Endothelial cell of umbilical vein (primary cell): ENCODE results near the gene ATP2A2. TPM values are rescaled to one million over a fixed set of nuclear protein-coding genes. Genes with fewer than 3 reads are reported as not detected.

Experiments used
- BruUV-seq: library from RNA; stranded (reverse); fragments of 400-500 nt; replicated peaks from 2 replicates; lab custom pipeline; 2021; lab: Mats Ljungman, UMichigan
- CTCF ChIA-PET: fragments of 300-600, 350-600 bp; sonication (Branson Sonifier 250); formaldehyde crosslinking; loops from one replicate; lab custom pipeline; 2021; ENCODE audit warnings: antibody characterized with exemption, inconsistent platforms; lab: Charles Lee
- POLR2A ChIA-PET: fragments of 300-600, 350-600 bp; sonication (Branson Sonifier 250); formaldehyde crosslinking; loops from one replicate; lab custom pipeline; 2021; ENCODE audit warnings: antibody characterized with exemption, inconsistent platforms; lab: Charles Lee
- DNase-seq: peaks from one replicate; pipeline ENCODE4 v3.0.0-alpha.2; 2011; ENCODE audit warnings: low read depth, low spot score
- FAIRE-seq: peaks from 2 replicates; lab custom pipeline; 2011; peaks lifted over from hg19 to GRCh38; lab: Jason Lieb, UNC
- H2AFZ ChIP-seq: 2 replicates; pipeline ENCODE4 v1.6.0; 2012; ENCODE audit warnings: low read depth, low read length, control low read depth, inconsistent platforms
- H3K27ac ChIP-seq: 2 replicates; pipeline ENCODE4 v1.5.1; 2011; ENCODE audit warnings: low read depth, mild to moderate bottlenecking, control low read depth, low read length, moderate library complexity; ENCODE audit not compliant: insufficient read depth
- H3K27me3 ChIP-seq, 2 experiments: 2 replicates each; pipeline versions ENCODE4 v1.6.0 to v1.6.1; 2011; ENCODE audit warnings: low read length in 2 of 2, mixed read lengths in 1 of 2; ENCODE audit not compliant: control insufficient read depth in 2 of 2, insufficient read depth in 2 of 2
- H3K36me3 ChIP-seq, 2 experiments: 2 replicates in 1 of 2; 3 replicates in 1 of 2; pipeline ENCODE4 v1.5.1; 2011; ENCODE audit warnings: low read length in 2 of 2, mild to moderate bottlenecking in 1 of 2, moderate library complexity in 1 of 2; ENCODE audit not compliant: control insufficient read depth in 2 of 2, insufficient read depth in 2 of 2; ENCODE audit errors: extremely low read depth in 1 of 2
- H3K4me1 ChIP-seq: 3 replicates; pipeline ENCODE4 v1.5.1; 2011; ENCODE audit warnings: mild to moderate bottlenecking, low read length; ENCODE audit not compliant: control insufficient read depth, insufficient read depth; ENCODE audit errors: extremely low read depth
- H3K4me2 ChIP-seq: 2 replicates; pipeline ENCODE4 v1.6.1; 2011; ENCODE audit warnings: low read length, control low read depth, mixed read lengths; ENCODE audit not compliant: insufficient read depth
- H3K4me3 ChIP-seq, 3 experiments: fragments of 200-600 bp in 1 of 3; sonication (generic), shearing (Covaris generic) in 1 of 3; replicated peaks in 1 of 3; 2 replicates each; pipeline ENCODE4 v1.5.1; 2011 to 2016; ENCODE audit warnings: control low read depth in 3 of 3, low read length in 3 of 3, mild to moderate bottlenecking in 2 of 3, inconsistent platforms in 1 of 3, low read depth in 1 of 3, moderate library complexity in 1 of 3; ENCODE audit not compliant: insufficient read depth in 1 of 3
- H3K79me2 ChIP-seq: 2 replicates; pipeline ENCODE4 v1.6.0; 2012; ENCODE audit warnings: low read length, inconsistent platforms; ENCODE audit not compliant: control insufficient read depth, insufficient read depth
- H3K9ac ChIP-seq: replicated peaks from 2 replicates; pipeline ENCODE3; 2011; ENCODE audit warnings: low read length, control low read depth; ENCODE audit not compliant: insufficient read depth; ENCODE audit errors: extremely low read depth
- H3K9me1 ChIP-seq: replicated peaks from 3 replicates; pipeline ENCODE4 v1.6.0; 2011; ENCODE audit warnings: mild to moderate bottlenecking, low read length; ENCODE audit not compliant: control insufficient read depth, insufficient read depth; ENCODE audit errors: extremely low read depth
- H3K9me3 ChIP-seq: replicated peaks from 2 replicates; pipeline ENCODE4 v1.5.1; 2012; ENCODE audit warnings: low read length, inconsistent platforms; ENCODE audit not compliant: control insufficient read depth, insufficient read depth
- H4K20me1 ChIP-seq: replicated peaks from 2 replicates; pipeline ENCODE3; 2011; ENCODE audit warnings: mild to moderate bottlenecking, low read length; ENCODE audit not compliant: control insufficient read depth, insufficient read depth; ENCODE audit errors: extremely low read depth
- EZH2 ChIP-seq: IDR thresholded peaks from 2 replicates; pipeline ENCODE4 v1.6.1; 2012; ENCODE audit warnings: borderline replicate concordance, low read depth, mild to moderate bottlenecking, moderate library complexity, low read length, inconsistent platforms; ENCODE audit not compliant: severe bottlenecking
- FOS ChIP-seq: IDR thresholded peaks from 2 replicates; pipeline ENCODE4 v1.6.1; 2011; ENCODE audit warnings: mild to moderate bottlenecking, low read length, moderate library complexity, borderline replicate concordance; ENCODE audit not compliant: insufficient read depth
- GATA2 ChIP-seq: IDR thresholded peaks from 2 replicates; pipeline ENCODE4 v1.7.0; 2011; ENCODE audit warnings: low read depth, mild to moderate bottlenecking, moderate library complexity, mixed read lengths, low read length; ENCODE audit not compliant: insufficient read length, insufficient read depth
- JUN ChIP-seq: IDR thresholded peaks from 2 replicates; pipeline ENCODE4 v1.6.1; 2011; ENCODE audit warnings: borderline replicate concordance, low read depth; ENCODE audit not compliant: insufficient read length, insufficient read depth
- MAX ChIP-seq: IDR thresholded peaks from 2 replicates; pipeline ENCODE4 v1.6.1; 2011; ENCODE audit not compliant: insufficient read depth, insufficient read length
- MYC ChIP-seq: IDR thresholded peaks from one replicate; pipeline ENCODE4 v1.6.1; 2011; ENCODE audit warnings: mild to moderate bottlenecking, low read depth, low read length
- dilution Hi-C: fragments of 300-500 bp; cut with MboI; formaldehyde crosslinking; loops from one replicate; pipeline ENCODE4 v1.15.0; 2019; ENCODE audit warnings: low sequenced_read_pairs; ENCODE audit not compliant: extremely low pct_ligation_motif_present
- intact Hi-C: fragments of 100-400 bp; cut with micrococcal nuclease; formaldehyde crosslinking; loops from one replicate; pipeline ENCODE4 v1.10.0; 2022
- polyA plus RNA-seq, 4 experiments: library from polyadenylated mRNA; depleted of rRNA in 3 of 4; stranded (reverse) in 3 of 4; unstranded in 1 of 4; fragments of >200 nt; gene quantifications; 2 replicates each; pipeline versions ENCODE4 v1.2.1 to v1.2.3, GENCODE V29; 2011 to 2012; ENCODE audit warnings: missing spikeins in 1 of 4
- total RNA-seq: library from RNA; stranded (reverse); gene quantifications from 2 replicates; pipeline ENCODE4 v1.2.3, GENCODE V29; 2021
- TF ChIP-seq, protein P1 (sequence below), 2 donors: IDR thresholded peaks; 1 replicate in 1 of 2; 2 replicates in 1 of 2; pipeline ENCODE4 v1.5.1; 2011; ENCODE audit warnings: low read length in 2 of 2, mild to moderate bottlenecking in 2 of 2, moderate library complexity in 2 of 2, control low read depth in 1 of 2, inconsistent platforms in 1 of 2, low read depth in 1 of 2; ENCODE audit not compliant: insufficient read depth in 1 of 2; ENCODE audit errors: extremely low read depth in 1 of 2

Gene ATP2A2
- total and polyA plus RNA-seq, 2 donors (not counting 3 experiments of a cell fraction or from before 2014, with no cell fraction given): 102 to 239 TPM

DNA sequence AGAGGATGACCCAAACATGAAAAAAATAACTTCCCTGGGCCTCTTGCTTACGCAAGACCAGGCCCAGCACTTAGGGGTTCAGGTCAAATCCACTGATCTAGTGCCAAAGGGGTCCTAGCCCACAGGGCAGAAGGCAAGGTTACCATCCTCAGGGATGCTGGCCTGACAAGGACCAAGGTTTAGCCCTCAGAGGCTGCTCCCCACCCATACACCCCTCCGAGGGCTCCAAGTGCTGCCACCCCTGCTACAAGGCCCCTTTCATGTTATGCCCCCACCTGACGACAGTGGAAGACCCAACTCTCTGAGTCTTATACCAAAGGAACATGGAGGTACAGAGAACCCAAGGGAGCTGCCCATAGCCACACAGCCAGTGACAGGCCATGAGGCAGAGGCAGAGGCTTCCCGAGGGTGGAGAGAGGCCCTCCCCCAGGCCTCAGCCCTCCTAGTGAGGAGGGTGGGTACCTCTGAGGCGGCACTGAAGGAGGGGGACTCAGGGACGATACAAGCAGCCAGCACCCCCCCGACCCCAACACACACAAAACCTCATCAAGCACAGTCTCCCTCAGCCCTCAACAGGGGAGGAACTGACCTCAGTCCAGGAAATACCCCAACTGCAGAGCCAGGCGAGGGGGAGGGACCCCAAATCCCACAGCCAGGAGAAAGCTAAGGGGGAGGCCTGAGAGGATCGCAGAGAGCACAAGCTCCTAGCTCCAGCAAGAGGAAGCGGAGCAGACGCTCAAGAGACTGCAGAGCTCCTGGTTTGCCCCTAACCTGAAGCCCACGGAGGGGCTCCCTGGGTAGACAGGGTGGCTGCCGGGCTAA lies 85.5 kb downstream of the ATP2A2 start:
- no peak overlapping the region for H3K9ac ChIP-seq

More for the DNA sequence above, 85.5 kb downstream of the ATP2A2 start:
- Histone ChIP-seq H3K27ac (no peak overlapping the region), H3K9me3 (no peaks in the 10 kb centered on the region), H3K9me1 (no peaks in the 10 kb centered on the region), H2AFZ (no peak overlapping the region), H3K4me2 (no peak overlapping the region), H3K27me3 (no peaks in the 10 kb centered on the region), H4K20me1 (no peaks in the 10 kb centered on the region), H3K4me3 (no peak overlapping the region), H3K36me3 (peaks cover 4 to 6% of the 10 kb centered on the region in 2 experiments), H3K79me2 (no peaks in the 10 kb centered on the region), H3K4me1 (no peaks in the 10 kb centered on the region)
- TF ChIP-seq MYC: no peak
- no peak for TF ChIP-seq GATA2
- TF ChIP-seq JUN: no peak
- TF ChIP-seq EZH2: no peak
- no peak for TF ChIP-seq FOS
- TF ChIP-seq MAX: no peak
- TF ChIP-seq, protein P1, sequence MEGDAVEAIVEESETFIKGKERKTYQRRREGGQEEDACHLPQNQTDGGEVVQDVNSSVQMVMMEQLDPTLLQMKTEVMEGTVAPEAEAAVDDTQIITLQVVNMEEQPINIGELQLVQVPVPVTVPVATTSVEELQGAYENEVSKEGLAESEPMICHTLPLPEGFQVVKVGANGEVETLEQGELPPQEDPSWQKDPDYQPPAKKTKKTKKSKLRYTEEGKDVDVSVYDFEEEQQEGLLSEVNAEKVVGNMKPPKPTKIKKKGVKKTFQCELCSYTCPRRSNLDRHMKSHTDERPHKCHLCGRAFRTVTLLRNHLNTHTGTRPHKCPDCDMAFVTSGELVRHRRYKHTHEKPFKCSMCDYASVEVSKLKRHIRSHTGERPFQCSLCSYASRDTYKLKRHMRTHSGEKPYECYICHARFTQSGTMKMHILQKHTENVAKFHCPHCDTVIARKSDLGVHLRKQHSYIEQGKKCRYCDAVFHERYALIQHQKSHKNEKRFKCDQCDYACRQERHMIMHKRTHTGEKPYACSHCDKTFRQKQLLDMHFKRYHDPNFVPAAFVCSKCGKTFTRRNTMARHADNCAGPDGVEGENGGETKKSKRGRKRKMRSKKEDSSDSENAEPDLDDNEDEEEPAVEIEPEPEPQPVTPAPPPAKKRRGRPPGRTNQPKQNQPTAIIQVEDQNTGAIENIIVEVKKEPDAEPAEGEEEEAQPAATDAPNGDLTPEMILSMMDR (IDR thresholded peaks at IDR 0.05; ENCODE audit: extremely low read depth in 1 of 2, insufficient read depth in 1 of 2, low read depth in 1 of 2, low read length in 2 of 2): no peak
- intact Hi-C loops (no loop called here), dilution Hi-C loops (no loop called here)
- CTCF ChIA-PET: interaction anchor here (2.2 to 4.6 kb wide), 3 partner anchors 8 to 65 kb away, joined by 6 to 19 read pairs (median 12); no protein-coding TSS in a partner anchor
- POLR2A ChIA-PET: no interaction called here
- no TSS peak for BruUV-seq
- DNase-seq: no peak
- no peak for FAIRE-seq
